ENCODE results near the gene ENTPD8.

Gene ENTPD8

DNA sequence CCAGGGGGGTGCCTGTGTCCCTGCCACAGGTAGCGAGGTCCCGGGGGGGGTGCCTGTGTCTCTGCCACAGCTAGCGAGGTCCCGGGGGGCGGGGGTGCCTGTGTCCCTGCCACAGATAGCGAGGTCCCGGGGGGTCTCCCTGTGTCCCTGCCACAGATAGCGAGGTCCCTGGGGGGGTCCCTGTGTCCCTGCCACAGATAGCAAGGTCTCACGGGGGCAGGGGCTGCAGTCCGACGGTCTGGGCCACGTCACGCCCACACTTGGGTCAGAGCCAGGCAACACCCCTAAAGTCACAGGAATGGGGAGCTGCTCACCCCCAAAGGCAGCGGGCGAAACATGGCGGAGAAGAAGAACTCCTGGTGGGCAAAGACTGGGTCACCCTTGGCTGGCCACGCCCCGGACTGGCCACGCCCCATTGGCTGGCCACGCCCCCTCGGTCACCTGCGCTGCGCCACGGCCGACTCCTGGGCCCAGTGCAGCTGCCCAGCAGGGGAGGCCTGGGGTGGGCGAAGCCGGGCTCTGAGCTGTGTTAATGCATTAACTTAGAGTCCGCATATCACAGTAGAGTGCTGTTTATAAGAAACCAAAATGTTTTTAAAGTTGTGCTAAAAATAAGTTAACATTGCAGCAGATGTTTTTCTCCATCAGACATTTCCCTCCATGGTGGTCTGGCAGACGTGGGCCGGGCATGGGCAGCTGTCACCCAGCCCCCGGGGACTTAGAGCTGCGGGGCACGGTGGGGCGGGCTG lies 11.0 kb downstream of the ENTPD8 start:
- DNase-seq, result no peak

DNA sequence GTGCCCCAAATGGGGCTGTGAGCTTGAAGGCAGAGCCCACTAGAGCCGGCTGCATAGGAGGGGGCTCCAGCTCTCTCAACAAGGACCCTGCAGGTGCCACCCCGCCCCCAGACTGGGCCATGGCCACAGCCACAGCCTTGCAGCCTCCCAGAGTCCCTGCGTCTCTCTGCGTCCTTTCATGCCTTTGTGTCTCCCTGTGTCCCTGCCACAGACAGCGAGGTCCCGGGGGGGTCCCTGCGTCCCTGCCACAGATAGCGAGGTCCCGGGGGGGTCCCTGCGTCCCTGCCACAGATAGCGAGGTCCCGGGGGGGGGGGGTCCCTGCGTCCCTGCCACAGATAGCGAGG lies 11.6 kb downstream of the ENTPD8 start:
- DNase-seq, result no peak

DNA sequence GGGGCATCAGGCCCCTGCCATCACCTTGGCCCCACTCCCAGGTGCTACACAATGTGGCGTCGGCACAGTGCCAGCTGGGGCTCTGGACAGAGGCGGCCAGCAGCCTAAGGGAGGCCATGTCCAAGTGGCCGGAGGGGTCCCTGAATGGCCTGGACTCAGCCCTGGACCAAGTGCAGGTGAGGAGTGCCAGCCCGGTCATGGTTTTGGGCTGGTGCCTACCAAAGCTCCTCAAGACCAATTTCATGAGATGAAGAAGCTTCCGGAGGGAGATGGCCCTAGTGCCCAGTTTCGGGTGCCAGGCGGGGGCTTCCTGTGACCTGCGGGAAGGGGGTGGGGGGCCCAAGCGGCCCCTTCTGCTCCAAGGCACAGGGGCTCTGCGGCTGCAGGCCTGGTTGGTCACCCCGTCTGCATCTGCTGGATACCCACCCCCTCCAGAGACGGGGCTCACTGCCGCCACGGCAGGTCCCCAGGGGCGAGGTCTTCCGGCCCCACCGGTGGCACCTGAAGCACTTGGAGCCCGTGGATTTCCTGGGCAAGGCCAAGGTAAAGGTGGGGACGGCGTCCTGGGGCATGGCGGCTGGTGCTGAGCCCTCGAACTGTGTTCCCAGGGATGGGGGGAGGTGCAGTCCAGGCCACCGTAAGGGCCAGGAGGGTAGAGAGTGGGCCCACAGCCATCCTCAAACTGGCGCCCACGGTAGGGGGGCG lies 12.2 kb downstream of the ENTPD8 start:
- no peak for DNase-seq

DNA sequence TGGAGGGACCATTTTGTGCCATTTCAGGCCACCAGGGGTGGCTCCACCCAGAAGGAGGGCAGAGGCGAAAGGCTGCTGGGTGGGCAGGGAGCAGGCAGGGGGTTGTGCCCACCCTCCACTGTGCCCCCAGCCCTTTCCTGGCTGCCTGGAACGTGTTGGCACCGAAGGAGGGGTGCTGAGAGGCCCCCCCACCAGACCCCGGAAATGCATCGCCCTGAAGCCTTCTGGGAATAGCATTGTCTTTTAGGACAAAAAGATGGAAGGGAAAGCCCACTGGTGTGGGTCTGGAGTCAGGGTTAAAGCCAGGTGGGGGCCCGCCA lies 12.9 kb downstream of the ENTPD8 start:
- DNase-seq, result no peak

DNA sequence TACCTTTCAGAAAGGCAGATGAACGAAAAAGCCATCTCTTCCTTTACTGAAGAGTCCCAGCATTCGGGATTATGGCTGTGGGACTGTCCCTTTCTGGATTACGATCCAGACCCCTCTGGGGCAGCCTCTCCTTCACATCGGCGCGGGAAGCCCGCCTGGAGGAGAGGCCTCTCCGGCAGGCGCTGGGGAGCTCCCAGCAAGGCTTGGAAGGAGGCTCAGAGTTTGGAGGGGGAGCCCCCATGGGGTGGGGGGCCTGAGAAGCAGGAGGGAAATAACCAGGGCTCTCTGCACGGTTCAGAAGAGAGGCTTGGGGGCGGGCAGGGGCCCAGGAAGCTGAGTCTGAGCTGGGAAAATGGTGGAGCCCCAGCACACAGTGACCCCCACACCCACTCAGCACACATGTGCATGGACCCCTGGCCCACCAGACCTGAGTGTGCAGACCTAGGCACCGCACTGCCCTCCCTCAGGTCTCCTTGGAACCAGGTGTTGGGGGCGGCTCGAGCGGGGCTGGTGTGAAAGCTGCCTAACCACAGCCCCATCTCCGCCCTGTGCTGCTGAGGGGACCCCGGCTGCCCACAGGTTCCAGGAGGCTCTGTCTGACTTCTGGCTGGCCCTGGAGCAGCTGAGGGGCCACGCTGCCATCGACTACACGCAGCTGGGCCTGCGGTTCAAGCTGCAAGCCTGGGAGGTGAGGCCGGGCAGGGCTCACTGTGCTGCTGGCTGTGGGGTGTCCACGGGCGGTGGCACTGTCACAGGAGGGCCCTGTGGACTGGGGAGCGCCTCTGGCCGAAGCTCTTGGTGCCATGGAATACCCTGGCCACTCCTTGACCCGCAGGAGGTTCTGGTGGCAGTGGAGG lies 13.5 kb downstream of the ENTPD8 start:
- no peak for DNase-seq

DNA sequence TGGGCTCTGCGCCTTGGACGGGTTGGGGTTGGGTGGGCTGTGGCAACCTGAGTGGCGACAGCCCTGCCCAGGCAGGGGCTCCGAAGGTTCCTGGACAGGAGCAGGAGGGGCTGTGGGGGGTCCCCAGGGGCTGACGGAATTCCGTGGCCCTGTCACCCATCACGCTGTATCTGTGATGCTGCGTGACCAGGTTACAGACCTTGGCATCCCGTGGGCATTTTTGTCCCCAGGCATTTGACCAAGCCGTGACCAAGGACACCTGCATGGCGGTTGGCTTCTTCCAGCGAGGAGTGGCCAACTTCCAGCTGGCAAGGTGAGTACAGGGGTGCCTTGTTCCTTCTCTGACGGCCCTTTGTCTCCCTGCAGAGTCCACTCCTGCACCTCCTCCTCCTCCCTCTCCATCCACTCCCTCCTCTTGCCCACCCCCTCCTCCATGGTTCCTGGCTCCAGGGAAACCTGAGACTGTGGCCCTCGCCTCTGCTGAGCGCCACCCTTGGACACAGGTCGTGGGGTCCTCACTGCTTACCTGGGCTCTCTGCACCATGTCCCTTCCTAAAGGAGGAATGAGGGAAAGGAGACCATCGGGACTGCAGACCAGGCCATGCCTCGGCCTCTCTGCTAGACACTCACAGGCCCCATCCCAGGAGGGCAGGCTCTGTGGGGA lies 15.0 kb downstream of the ENTPD8 start:
- DNase-seq, result no peak

DNA sequence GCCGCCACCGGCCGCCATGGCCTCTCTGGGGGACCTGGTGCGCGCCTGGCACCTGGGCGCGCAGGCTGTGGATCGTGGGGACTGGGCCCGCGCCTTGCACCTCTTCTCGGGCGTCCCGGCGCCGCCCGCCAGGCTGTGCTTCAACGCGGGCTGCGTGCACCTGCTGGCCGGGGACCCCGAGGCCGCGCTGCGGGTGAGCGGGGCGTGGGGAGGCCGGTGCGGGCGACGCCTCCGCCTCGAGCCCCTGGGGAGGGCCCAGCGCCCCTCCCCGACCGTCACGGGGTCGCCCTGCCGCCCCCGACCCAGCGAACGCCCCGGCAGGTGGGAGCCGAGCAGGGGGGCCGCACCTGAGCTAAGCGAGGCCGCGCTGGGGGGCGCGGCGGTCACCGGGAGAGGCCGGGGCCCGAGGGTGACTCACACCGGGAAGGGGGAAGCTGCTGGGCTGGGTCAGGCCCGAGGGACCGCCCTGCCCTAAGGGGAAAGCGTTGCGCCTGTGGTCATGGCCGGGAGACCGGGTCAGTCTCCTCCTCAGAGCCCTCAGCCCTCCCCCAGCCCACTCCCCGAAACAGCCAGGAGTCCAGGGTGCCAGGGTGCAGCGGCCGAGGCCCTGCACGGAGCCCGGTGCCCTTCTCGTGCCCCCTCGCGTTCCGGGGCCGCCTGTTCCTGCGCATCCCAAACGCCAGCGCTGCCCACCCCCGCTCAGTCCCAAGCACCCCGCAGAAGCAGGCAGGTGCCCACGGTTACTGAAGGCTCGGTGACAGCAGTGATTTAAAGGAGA lies 17.5 kb downstream of the ENTPD8 start:
- peak; percentile 35 for DNase-seq

DNA sequence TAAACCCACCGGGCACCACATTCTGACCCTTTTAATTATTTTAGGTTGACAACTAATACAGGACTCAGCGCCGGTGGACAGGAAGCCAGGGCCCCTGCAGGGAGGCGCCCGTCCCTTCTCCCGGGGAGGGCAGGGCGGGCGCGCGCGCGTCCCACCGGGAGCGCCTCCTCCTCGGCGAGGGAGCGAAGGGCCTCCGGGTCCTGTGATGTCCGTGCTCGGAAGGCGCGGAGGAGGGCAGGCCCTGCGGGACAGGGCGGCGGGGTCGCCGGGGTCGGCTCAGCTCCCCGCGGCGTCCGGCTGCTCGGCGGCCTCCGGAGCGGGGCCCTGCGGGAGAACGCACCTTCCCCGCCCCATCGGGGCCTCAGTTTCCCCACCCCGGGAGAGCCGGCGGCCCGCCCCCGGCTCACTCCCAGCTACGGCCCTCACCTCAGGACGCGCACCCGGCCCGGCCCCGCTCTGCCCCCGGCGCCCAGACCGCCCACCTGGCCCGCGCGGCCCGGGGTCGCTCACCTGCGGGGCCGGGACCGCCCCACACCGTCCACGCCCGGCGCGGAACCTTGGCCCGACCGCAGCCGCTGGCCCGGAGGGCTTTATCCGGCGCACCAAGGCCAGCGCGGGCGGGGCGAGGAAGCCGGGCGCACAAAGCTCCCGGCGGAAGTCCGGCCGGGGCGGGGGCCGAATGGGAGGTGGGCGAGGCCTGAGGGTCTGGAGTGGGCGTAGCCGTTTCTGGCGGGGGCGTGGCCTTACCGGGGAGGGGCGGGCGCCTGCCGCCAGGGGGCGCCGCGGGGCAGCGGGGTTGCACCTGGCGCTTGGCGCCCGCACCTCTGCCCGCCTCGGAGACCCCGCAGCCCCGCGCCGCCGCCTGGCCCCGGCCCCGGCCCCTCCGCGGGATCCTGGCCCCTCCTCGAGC lies 18.3 kb downstream of the ENTPD8 start, which contains the start of the genes EXD3 and NOXA1:
Gene EXD3 (minus strand): TSS at position 559 of the 910 bp plus-strand sequence. CDS start 27,805 bp downstream, outside the sequence.
Gene NOXA1 (plus strand): TSS at position 790 of the 910 bp plus-strand sequence. CDS start 137 bp downstream, outside the sequence.
- DNase-seq, result peak; percentile 83

DNA sequence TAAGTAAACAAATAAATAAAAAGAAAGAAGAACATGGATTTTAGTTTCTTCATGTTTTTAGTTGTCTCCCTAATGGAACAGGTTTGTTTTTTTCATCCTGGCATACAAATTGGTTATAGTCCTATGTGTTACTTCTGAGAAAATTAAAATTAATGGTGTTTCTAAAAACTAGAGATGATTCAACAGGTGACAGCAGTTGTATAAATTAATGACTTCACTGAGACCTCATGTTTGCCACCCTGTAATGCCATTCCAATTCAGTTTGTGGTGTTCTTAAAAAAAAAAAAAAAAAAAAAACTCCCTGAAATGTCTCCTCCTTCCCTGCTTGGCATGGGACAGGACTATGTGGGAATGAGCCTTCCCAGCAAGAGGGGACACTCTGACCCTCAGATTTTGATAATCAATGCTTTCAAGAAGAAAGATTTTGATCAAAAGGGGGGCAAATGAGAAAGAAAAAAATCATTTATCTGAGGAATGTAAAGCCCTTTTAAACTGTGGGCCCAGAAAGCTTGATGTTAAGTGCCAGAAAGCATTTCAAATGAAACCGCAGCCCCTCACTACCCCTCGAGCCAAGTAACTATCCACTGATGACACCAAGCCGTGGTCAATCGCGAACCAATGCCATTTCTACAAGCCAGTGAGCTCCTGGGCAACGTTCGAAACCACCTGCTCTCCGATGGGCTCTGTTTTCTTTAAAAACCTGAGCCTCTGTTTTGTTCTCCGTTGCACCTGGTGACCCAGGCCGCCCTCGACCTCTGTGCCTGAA lies 19.1 kb downstream of the ENTPD8 start:
- DNase-seq, result no peak

DNA sequence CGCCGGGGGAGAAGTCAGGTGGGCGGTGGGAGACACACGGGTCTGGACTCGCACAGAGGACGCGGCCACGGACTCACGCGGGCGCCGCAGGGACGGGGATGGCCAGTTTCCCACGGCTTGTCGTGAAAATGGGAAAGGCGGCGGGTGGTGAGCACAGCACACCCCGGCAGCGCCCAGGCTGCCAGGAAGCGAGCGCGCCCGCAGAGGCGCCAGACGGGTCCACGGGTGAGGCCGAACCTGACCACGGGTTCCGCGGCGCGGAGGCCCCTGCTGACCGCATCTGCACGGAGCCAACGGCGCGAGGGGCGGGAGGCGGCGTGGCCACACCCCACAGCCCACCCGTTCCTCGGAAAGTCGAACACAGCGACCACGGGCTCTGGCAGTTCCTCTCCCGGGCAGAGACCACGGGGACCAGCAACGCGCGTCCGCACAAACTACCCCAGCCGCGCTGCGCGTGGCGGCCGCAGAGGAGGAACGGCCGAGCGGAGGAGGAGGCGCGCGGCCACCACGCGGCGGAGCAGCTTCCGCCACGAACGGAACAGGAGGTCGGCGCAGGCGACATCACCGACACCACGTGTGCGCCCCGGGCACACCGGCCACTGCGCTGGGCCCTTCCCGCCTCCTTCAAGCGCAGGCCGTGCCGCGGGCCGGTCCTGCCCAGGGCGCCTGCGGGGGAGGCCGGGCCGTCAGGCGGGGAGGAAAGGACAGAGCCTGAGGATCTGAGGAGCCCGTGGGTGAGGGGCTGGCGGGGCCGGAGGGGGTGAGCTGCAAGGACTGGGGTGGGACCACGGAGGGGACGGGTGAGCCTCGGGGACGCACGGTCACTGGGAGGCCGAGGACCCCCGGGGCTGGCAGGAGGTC lies 23.8 kb downstream of the ENTPD8 start:
- no peak for DNase-seq

DNA sequence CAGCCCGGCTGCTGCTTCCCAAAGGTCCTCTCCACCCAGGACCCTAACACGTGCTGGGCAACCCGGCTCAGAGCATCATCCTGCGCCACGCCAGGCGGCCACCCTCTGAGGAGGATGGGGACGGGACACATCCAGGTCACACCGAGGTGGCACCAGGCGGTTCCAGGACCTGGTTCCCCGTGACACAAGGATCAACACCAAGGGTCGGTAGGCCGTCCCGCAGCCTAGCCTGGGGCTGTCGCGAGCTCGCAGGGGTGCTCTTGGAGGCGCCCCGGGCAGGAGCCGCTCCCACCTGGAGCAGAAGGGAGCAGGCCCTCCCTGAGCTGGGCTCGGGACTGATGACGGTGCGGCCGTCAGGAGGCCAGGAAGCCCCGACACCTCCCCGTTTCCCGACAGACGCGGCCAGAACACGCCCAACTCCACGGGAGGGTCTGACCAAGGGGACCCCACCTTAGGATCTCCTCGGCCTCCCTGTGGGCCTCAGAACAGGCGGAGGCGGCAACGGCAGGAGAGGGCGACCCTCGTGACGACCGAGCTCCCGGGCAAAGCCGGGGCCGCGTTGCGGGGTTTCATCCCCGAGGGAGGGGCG lies 24.5 kb downstream of the ENTPD8 start:
- DNase-seq, result no peak

DNA sequence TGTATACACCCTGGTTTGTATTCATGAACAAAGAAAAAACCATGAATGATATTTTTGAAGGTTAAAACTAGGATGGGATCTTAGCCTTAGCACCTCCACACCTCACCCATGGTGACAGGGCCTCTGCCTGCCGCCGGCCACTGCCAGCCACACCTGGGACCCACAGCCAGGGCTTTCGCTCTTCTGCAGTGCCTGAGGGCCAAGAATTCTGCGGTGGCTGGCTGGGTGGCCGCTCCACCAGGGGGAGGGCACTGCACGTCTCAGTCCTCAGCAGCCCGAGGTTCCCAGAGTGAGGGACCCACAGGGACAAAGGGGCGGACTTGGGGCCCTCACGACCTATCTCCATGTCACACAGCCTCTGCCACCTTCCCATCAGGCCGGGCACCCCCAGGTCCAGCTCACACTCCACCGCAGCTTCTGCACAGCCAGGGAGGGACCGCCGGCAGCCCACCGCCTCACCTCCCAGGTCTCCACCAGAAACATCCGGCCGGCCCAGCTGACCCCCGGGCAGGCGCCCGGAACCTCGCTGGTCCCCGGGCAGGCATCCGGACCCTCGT lies 25.1 kb downstream of the ENTPD8 start:
- DNase-seq, result no peak

DNA sequence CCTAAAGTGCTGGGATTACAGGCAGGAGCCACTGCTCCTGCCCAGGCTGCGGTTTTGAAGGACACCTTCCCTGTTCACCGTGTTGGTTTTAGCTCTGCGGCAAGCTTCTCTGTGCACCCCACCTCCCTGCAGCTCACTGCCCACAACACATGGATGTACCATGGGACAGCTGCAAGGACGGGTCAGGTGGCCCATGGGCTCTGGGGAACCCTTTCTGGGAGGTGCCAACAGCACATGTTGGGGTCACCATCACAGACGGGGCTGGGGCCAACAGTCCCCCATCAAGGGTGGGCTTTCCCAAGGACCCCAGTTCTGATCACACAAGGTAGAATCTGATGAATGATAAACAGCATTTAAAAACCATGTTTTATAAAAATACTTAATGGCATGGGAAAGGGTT lies 25.7 kb downstream of the ENTPD8 start:
- DNase-seq, result no peak

DNA sequence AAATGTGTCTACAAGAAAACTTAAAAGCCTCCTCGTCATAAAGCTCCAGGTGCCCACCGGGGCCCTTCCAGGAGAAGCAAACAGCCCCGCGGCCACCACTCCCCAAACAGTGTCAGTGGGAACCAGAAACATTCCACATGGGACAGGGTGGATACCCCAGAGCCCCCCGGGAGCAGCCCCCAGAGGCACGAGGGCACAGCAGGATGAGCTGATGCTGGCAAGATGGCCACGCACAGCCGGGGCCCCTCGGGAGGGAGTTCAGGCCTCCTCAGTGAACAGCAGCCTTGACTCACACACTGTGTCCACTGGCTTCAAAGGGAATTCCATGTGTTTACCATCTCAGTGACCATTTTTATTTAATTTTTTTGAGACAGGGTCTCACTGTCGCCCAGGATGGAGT lies 28.7 kb downstream of the ENTPD8 start:
- no peak for DNase-seq

DNA sequence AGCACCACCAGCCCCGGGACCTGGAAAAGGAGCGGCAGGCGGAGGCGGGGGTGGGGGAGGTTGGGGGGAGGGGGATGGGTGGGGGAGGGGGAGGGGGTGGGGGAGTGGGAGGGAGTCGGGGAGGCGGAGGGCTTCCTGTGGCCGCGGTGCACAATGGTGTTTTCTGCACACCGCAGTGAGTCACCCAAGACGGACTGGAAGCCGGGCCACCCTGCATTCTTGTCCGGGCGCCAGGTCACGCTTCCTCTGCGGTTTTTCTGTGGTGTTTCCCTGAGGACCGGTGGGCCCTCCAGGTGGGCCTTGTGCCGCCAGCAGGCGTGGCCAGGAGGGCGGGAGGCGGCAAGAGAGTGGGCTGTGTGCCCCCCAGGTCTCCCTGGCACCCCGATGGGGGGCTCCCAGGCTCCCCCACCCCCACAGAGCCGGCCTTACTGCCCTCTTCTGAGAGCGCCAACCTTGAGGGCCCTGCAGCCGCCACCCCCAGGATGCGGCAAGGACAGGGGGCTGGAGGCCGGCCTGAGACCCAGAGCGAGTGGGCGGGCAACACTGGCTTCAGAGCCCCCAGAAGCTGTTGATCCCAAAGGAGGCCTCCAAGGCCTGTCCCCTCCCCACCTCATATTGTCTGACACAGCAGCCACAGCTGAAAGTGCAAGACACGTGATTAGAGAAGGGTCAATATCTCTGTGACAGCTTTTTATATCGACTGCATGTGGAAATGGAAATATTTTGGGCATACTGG lies 29.3 kb downstream of the ENTPD8 start:
- DNase-seq, result peak; percentile 94

DNA sequence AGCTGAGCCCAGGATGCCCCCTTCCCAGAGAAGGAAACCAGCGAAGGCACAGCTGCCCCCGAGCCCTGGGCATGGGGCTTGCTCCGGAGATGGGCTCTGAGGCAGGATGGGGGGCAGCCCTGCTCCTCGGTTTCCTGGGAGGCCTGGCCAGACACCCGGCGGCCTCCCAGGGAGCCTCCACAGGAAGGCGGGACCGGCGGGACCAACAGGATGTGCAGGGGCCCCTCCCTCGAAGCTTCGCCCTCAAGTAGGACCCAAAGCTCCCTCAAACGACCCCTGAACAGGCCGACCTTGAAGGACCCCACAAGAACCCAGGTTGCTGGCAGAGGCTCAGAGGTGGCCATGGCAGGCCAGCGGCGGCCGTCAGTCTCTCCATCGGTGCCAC lies 29.9 kb downstream of the ENTPD8 start:
- DNase-seq, result no peak

DNA sequence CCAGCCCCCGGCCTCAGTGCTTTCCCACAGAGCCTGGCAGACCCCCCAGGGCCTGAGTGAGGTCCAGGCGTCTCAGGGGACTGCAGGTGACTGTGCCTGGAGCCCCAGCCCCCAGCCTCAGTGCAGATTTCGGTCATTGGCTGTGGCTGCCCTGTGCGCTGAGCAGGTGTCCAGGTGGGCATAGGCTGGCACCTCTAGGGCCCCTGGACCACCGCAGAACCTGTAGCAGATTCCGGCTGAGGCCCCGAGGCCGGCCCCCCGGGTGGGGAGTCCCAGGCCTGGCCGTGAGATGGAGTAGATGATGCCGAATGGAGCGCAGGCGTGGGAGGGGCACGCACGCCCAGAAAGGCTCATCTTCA lies 30.3 kb downstream of the ENTPD8 start:
- no peak for DNase-seq

All from 8988T (cell line).